Spleen (tissue), 7 donors: ENCODE measurements around the gene ZYG11A.
"Not testable (repeated sequence)": the region's sequence is repeated elsewhere in the genome, so short reads cannot be mapped to it uniquely, and the experiment has no call there.

Experiments
- POLR2AphosphoS5 ChIP-seq, 3 donors: sonication (generic); formaldehyde crosslinking; IDR thresholded peaks; one replicate each; pipeline ENCODE4 v1.5.1; 2017; ENCODE audit warnings: antibody characterized with exemption in 3 of 3
- TF ChIP-seq, protein P1 (sequence below), 11 experiments: fragments of 200-600 bp in 7 of 11; fragments of 450-650 bp in 4 of 11; sonication (generic) in 4 of 11; IDR thresholded peaks in 8 of 11; conservative IDR thresholded peaks in 3 of 11; 1 replicate in 7 of 11; 2 replicates in 4 of 11; pipeline versions ENCODE4 v1.4.0 to v1.8.0; 2016 to 2021; ENCODE audit warnings: antibody characterized with exemption in 11 of 11, inconsistent platforms in 4 of 11, mild to moderate bottlenecking in 1 of 11
- donor health status: DM: no; HTN: no; CAD: no; lungs with moderate emphysema.
- donor health status: DM: no; HTN: no; CAD: no.
- donor health status: DM: no; HTN: no; CAD: no.

DNA sequence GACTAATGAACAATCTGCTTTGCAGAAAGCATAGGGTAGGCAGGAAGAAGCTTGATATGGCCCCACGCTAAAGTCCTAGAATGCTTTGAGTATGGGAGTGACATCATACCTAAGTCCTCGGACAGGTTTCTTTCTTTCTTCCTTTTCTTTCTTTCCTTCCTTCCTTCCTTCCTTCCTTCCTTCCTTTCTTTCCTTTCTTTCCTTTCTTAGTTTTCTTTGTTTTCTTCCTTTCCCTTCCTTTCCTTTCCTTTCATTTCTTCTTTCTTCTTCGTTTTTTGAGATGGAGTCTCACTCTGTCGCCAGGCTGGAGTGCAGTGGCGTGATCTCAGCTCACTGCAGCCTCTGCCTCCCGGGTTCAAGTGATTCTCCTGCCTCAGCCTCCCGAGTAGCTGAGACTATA, 48.8 kb upstream of the ZYG11A start:
- TF ChIP-seq POLR2AphosphoS5 (IDR thresholded peaks at IDR 0.05): not testable (repeated sequence)
- TF ChIP-seq, protein P1, sequence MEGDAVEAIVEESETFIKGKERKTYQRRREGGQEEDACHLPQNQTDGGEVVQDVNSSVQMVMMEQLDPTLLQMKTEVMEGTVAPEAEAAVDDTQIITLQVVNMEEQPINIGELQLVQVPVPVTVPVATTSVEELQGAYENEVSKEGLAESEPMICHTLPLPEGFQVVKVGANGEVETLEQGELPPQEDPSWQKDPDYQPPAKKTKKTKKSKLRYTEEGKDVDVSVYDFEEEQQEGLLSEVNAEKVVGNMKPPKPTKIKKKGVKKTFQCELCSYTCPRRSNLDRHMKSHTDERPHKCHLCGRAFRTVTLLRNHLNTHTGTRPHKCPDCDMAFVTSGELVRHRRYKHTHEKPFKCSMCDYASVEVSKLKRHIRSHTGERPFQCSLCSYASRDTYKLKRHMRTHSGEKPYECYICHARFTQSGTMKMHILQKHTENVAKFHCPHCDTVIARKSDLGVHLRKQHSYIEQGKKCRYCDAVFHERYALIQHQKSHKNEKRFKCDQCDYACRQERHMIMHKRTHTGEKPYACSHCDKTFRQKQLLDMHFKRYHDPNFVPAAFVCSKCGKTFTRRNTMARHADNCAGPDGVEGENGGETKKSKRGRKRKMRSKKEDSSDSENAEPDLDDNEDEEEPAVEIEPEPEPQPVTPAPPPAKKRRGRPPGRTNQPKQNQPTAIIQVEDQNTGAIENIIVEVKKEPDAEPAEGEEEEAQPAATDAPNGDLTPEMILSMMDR (IDR thresholded peaks at IDR 0.05 in 8 of 11, conservative IDR thresholded peaks at IDR 0.05 in 3 of 11): not testable (repeated sequence)
